DND-41 (cell line): ENCODE measurements around the gene CLTA.
"Not testable (repeated sequence)": the region's sequence is repeated elsewhere in the genome, so short reads cannot be mapped to it uniquely, and the experiment has no call there.

Experiments
- ATAC-seq: fragments of 200-7000 bp; cut with Tn5 transposase; 3 replicates; pipeline ENCODE4 v1.9.1; 2021; ENCODE audit warnings: low read depth; ENCODE audit not compliant: insufficient read depth
- DNase-seq: peaks from one replicate; pipeline ENCODE4 v3.0.0-alpha.2; 2020
- H2AFZ ChIP-seq: 2 replicates; pipeline ENCODE4 v1.6.0; 2012; ENCODE audit warnings: low read depth, low read length
- H3K27ac ChIP-seq: 2 replicates; pipeline ENCODE4 v1.5.1; 2012; ENCODE audit warnings: low read length, inconsistent platforms
- H3K27me3 ChIP-seq: fragments of 200-600 bp; sonication (generic); 2 replicates; pipeline ENCODE4 v1.6.0; 2012; ENCODE audit warnings: low read length, mild to moderate bottlenecking, inconsistent platforms; ENCODE audit not compliant: insufficient read depth, poor library complexity
- H3K36me3 ChIP-seq: 2 replicates; pipeline ENCODE4 v1.5.1; 2012; ENCODE audit warnings: low read length, inconsistent platforms; ENCODE audit not compliant: insufficient read depth
- H3K4me1 ChIP-seq: 2 replicates; pipeline ENCODE4 v1.5.1; 2012; ENCODE audit warnings: mild to moderate bottlenecking, low read length; ENCODE audit not compliant: insufficient read depth
- H3K4me2 ChIP-seq: 2 replicates; pipeline ENCODE4 v1.6.0; 2012; ENCODE audit warnings: mild to moderate bottlenecking, moderate library complexity, low read length, inconsistent platforms; ENCODE audit not compliant: insufficient read depth
- H3K4me3 ChIP-seq, 2 experiments: fragments of 200-600 bp in 1 of 2; shearing (Covaris generic) in 1 of 2; 2 replicates each; pipeline ENCODE4 v1.5.1; 2012 to 2016; ENCODE audit warnings: inconsistent platforms in 2 of 2, low read length in 2 of 2, mild to moderate bottlenecking in 2 of 2, low read depth in 1 of 2, moderate library complexity in 1 of 2
- H3K79me2 ChIP-seq: 2 replicates; pipeline ENCODE4 v1.6.0; 2012; ENCODE audit warnings: low read length, inconsistent platforms; ENCODE audit not compliant: insufficient read depth
- H3K9ac ChIP-seq: 2 replicates; pipeline ENCODE4 v1.6.0; 2012; ENCODE audit warnings: low read depth, mild to moderate bottlenecking, inconsistent platforms, low read length, moderate library complexity
- H3K9me3 ChIP-seq: 2 replicates; pipeline ENCODE4 v1.5.1; 2012; ENCODE audit warnings: low read length, moderate library complexity, mild to moderate bottlenecking, inconsistent platforms; ENCODE audit not compliant: insufficient read depth, severe bottlenecking
- H4K20me1 ChIP-seq: 2 replicates; pipeline ENCODE4 v1.6.0; 2012; ENCODE audit warnings: low read length; ENCODE audit not compliant: insufficient read depth
- CTCF ChIP-seq: IDR thresholded peaks from 2 replicates; pipeline ENCODE4 v1.5.1; 2012; ENCODE audit warnings: borderline replicate concordance, low read length, moderate library complexity, mild to moderate bottlenecking; ENCODE audit not compliant: poor library complexity, severe bottlenecking; ENCODE audit errors: extremely low read depth
- EZH2 ChIP-seq: IDR thresholded peaks from 3 replicates; pipeline ENCODE4 v1.6.1; 2012; ENCODE audit warnings: borderline replicate concordance, low read depth, mild to moderate bottlenecking, moderate library complexity, low read length, inconsistent platforms; ENCODE audit not compliant: severe bottlenecking

The CLTA gene

GRCh38 chr9:36221667-36222066 is 30.9 kb downstream of the CLTA start:
- TF ChIP-seq EZH2: no peak
- TF ChIP-seq CTCF: no peak
- ATAC-seq (no peak), DNase-seq (no peak)
- H3K9ac ChIP-seq: no peak overlapping the region
- peaks cover 9% of the 10 kb centered on the region for H3K9me3 ChIP-seq
- peaks cover 24% of the 10 kb centered on the region for H3K4me1 ChIP-seq
- peaks cover 24% of the 10 kb centered on the region for H3K79me2 ChIP-seq
- H3K27ac ChIP-seq: no peak overlapping the region
- peaks cover 90% of the 10 kb centered on the region for H3K36me3 ChIP-seq
- H4K20me1 ChIP-seq: peaks cover 33% of the 10 kb centered on the region
- H2AFZ ChIP-seq: no peak overlapping the region
- H3K27me3 ChIP-seq: no peaks in the 10 kb centered on the region
- no peak overlapping the region for H3K4me2 ChIP-seq
- H3K4me3 ChIP-seq: no peak overlapping the region

GRCh38 chr9:36222449-36222848 is 31.7 kb downstream of the CLTA start:
- Histone ChIP-seq H3K9ac (no peak overlapping the region), H3K36me3 (peaks cover 90% of the 10 kb centered on the region), H3K27ac (no peak overlapping the region), H3K27me3 (no peaks in the 10 kb centered on the region), H3K4me2 (no peak overlapping the region), H3K9me3 (peaks cover 9% of the 10 kb centered on the region), H4K20me1 (peaks cover 26% of the 10 kb centered on the region), H3K79me2 (peaks cover 21% of the 10 kb centered on the region), H3K4me3 (no peak overlapping the region), H3K4me1 (peaks cover 18% of the 10 kb centered on the region), H2AFZ (no peak overlapping the region)
- ATAC-seq: no peak
- TF ChIP-seq EZH2: no peak
- TF ChIP-seq CTCF: no peak
- no peak for DNase-seq

GRCh38 chr9:36237230-36237629 is 46.5 kb downstream of the CLTA start:
- H3K36me3 ChIP-seq: peaks cover 38% of the 10 kb centered on the region
- no peak overlapping the region for H3K4me3 ChIP-seq
- no peak overlapping the region for H2AFZ ChIP-seq
- DNase-seq (no peak), ATAC-seq (no peak)
- no peak overlapping the region for H3K4me2 ChIP-seq
- H3K9ac ChIP-seq: no peak overlapping the region
- H3K79me2 ChIP-seq: peaks cover 9% of the 10 kb centered on the region; the same call in 1 of the 2 replicates
- no peak for TF ChIP-seq CTCF
- no peak for TF ChIP-seq EZH2
- H3K27me3 ChIP-seq: no peaks in the 10 kb centered on the region
- H3K27ac ChIP-seq: no peak overlapping the region
- no peaks in the 10 kb centered on the region; the same call in 1 of the 2 replicates for H4K20me1 ChIP-seq
- H3K4me1 ChIP-seq: no peaks in the 10 kb centered on the region
- no peaks in the 10 kb centered on the region for H3K9me3 ChIP-seq

- H3K27me3 ChIP-seq, H3K9ac ChIP-seq, H3K4me1 ChIP-seq, H3K9me3 ChIP-seq, ATAC-seq, H3K4me3 ChIP-seq, H2AFZ ChIP-seq, H3K4me2 ChIP-seq, H3K27ac ChIP-seq, DNase-seq, H4K20me1 ChIP-seq: not testable (repeated sequence)
- Histone ChIP-seq H3K36me3 (peaks cover 38% of the 10 kb centered on the region; the same call in 1 of the 2 replicates), H3K79me2 (peaks cover 13% of the 10 kb centered on the region; the same call in 1 of the 2 replicates)
Observed at GRCh38 chr9:36239205-36239604, 48.5 kb downstream of the CLTA start.

- not testable (repeated sequence) for H3K9me3 ChIP-seq, H3K4me3 ChIP-seq, H3K27me3 ChIP-seq, H3K4me1 ChIP-seq, DNase-seq, H3K4me2 ChIP-seq, ATAC-seq, H3K9ac ChIP-seq, H3K27ac ChIP-seq, H2AFZ ChIP-seq, H4K20me1 ChIP-seq
- Histone ChIP-seq H3K79me2 (peaks cover 13% of the 10 kb centered on the region; the same call in 1 of the 2 replicates), H3K36me3 (peaks cover 36% of the 10 kb centered on the region; the same call in 1 of the 2 replicates)
Observed at GRCh38 chr9:36239675-36240074, 49.0 kb downstream of the CLTA start.
